SK-N-SH treated with all-trans-retinoic acid at 6 μM for 48 hours (cell line): ENCODE data around the gene SH2B3.

Source experiments
- CSDC2 ChIP-seq: fragments of 250-450 bp; sonication (Bioruptor Pico); IDR thresholded peaks from 2 replicates; pipeline ENCODE4 v1.5.0; 2020; ENCODE audit warnings: mild to moderate bottlenecking, moderate library complexity
- ZNF565 ChIP-seq: fragments of 450-650 bp; formaldehyde crosslinking; conservative IDR thresholded peaks from 2 replicates; pipeline ENCODE4 v1.5.0; 2020; ENCODE audit warnings: low read depth, mild to moderate bottlenecking, moderate library complexity
- ZNF8 ChIP-seq: fragments of 450-650 bp; formaldehyde crosslinking; IDR thresholded peaks from 2 replicates; pipeline ENCODE4 v1.5.0; 2020; ENCODE audit warnings: mild to moderate bottlenecking, moderate library complexity

DNA sequence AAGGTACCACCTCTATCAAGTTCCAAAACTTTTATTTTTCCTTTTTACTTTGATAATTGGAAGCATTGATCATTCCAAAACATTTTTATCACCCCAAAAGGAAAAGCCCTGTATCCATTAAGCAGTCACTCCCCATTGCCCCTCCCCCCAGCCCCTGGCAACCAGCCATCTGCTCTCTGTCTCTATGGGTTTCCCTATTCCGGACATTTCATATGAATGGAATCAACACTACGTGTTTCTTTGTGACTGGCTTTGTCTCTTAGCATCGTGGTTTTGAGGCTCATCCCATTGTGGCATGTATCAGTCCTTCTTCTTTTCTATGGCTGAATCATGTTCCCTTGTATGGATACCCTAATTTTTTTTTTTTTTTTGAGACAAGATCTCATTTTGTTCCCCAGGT lies 18.8 kb upstream of the SH2B3 start:
- TF ChIP-seq CSDC2 (no peak), ZNF8 (no peak), ZNF565 (CRISPR knock-in tag) (no peak)
